GM04503 (cell line): ENCODE results near the gene SPATA33.
A peak's percentile ranks its signal among the peaks of the same experiment; 100 is the strongest.
"Not testable (repeated sequence)": the region's sequence is repeated elsewhere in the genome, so short reads cannot be mapped to it uniquely, and the experiment has no call there.

Experiments used
- DNase-seq: peaks from one replicate; pipeline ENCODE4 v3.0.0-alpha.2; 2012; ENCODE audit warnings: low read depth

Gene SPATA33

DNA sequence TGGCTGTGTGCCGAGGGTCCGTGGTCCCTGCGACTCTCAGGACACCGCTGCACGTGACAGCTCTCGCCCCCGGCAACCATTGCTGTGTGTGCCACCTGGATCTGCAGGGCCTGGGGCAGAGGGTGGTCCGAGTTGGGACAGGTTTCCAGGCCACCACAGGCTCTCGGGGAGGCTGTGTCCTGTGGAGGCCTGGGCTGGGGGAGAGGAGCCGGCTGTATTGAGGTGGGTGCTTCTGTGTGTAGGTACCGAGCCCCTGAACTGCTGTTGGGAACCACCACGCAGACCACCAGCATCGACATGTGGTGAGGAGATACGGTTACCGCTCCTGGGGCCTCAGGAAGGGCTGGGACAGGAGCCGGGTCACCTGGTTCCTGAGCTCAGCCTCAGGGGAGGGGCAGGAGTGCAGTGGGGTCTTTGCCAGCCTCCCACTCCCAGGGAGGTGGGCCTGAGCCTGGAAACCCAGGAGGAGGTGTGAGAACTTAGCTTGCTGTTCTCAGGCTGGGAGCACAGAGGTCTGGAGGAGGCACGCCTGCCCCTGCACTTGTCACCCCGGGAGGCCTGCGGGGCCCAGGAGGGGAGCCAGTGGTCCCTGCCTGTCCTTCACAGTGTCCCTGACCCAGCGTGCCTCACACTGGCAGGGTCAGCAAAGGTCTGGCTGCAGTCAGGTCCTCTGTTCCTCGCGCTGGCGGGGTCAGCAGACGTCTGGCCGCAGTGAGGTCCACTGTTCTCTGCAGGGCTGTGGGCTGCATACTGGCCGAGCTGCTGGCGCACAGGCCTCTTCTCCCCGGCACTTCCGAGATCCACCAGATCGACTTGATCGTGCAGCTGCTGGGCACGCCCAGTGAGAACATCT is 36.5 kb downstream of the SPATA33 start:
- DNase-seq = no peak

DNA sequence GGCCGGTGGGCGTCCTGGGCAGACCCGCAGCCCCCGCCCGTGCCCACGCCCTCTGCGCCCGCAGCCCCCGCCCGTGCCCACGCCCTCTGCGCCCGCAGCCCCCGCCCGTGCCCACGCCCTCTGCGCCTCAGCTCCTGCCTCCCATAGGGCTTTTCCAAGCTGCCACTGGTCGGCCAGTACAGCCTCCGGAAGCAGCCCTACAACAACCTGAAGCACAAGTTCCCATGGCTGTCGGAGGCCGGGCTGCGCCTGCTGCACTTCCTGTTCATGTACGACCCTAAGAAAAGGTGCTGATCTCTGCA is 37.1 kb downstream of the SPATA33 start:
- not testable (repeated sequence) for DNase-seq

GRCh38 chr16:89695086-89695874 is 37.6 kb downstream of the SPATA33 start:
- no peak for DNase-seq

DNA sequence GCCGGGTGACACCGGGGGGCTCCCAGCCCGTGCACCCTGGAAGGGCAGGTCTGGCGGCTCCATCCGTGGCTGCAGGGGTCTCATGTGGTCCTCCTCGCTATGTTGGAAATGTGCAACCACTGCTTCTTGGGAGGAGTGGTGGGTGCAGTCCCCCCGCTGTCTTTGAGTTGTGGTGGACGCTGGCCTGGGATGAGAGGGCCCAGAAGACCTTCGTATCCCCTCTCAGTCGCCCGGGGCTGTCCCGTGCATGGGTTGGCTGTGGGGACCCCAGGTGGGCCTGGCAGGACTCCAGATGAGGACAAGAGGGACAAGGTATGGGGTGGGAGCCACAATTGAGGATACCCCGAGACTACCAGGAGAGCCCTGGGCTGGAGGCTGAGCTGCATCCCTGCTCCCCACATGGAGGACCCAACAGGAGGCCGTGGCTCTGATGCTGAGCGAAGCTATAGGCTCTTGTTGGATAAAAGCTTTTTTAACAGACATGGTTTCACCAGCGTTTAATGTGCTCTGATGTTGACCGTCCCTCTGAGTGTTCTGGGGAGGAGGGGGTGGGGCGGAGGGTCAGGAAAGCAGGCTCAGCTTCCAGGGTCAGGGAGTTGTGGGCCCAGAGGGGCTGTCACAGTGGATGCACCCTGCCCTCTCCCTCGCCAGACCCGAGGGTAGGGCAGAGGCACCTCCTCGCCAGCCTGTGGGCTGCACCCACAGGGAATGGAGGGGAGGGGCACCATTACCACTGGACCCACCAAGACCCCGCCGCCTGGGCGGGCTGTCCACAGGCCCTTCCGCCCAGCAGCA is 38.4 kb downstream of the SPATA33 start:
- DNase-seq = no peak

- DNase-seq = no peak
Measured at GRCh38 chr16:89696670-89697128, 39.1 kb downstream of the SPATA33 start.

GRCh38 chr16:89697161-89697615 is 39.6 kb downstream of the SPATA33 start:
- DNase-seq = no peak

DNA sequence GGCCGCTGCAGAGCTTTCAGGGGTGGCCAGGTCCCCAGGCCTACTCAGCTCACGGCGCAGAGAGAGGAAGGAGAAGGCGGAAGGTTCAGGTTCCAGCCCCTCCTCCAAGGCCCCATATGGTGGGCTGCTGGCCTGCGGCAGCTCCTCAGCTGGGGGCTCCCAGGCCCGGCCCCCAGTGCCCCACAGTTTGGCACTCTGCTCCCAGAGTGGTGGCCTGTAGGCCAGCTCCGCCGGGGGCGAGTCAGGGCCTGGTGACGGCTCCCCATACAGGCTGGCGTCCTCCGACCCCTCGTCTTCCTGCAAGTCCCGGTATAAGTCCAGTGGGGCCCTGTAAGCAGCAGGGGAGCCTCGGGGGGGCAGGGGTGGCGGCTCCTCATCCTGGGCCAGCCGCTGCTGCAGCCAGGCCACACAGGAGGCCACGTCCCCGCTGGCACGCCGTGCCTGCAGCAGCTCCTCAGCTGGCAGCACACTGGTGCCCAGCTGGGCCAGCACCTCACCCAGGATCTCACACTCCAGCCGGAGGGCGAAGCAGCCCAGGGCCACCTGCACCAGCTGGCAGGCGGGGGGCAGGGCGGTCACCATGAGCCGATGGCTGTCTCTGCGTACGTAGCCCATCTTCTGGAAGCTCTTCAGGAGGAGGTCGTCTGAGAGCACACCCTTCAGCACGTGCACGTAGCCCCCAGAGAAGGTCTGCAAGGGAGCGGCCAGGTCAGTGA is 40.1 kb downstream of the SPATA33 start:
- no peak for DNase-seq

DNA sequence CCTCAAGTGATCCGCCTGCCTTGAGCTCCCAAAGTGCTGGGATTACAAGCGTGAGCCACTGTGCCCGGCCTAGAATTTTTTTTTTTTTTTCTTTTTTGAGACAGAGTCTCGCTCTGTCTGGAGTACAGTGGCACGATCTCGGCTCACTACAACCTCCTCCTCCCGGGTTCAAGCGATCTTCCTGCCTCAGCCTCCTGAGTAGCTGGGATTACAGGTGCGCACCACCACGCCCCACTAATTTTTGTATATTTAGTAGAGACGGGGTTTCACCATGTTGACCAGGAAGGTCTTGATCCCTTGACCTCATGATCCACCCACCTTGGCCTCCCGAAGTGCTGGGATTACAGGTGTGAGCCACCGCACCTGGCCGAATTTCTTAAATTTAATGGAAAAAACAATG is 41.1 kb downstream of the SPATA33 start:
- DNase-seq = not testable (repeated sequence)

GRCh38 chr16:89699629-89700099 is 42.0 kb downstream of the SPATA33 start:
- not testable (repeated sequence) for DNase-seq

- peak; percentile 62 for DNase-seq
Measured at GRCh38 chr16:89700100-89700648, 42.5 kb downstream of the SPATA33 start.

DNA sequence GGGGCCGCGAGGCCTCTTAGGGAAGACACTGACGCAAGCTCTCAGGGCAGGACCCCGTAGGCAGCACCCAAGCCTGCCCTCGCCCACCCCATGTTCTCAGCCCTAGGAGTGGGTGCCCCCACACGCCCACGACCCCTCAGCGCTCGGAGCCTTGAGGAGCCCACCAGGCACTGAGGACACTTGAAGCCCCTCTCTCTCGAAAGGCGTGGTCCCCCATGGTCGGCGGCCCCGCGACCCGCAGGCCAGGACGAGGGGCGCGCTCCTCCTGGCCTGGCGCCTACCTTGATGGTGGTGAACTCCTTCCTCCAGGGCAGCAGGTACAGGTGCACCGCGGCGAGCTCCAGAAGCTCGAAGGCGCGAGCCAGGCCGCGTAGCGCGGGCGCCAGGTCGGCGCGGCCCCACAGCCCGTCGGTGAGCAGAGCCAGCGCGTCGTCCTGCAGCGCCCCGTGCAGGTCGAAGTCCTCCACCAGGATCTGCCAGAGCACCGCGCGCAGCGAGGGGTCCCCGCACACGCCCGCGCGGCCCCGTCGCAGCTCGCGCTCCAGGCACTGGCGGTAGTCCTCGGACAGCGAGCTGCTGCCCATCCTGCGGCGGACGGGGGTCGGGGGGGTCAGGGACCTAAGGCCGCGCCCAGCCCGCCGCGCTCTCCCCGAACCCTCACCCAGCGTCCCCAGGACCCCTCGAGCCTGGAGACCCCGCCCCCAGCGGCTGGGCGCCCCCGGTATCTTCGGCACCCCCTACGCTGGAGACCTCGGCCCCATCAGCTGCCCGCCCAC is 43.2 kb downstream of the SPATA33 start:
- DNase-seq = no peak

- DNase-seq = no peak
Measured at GRCh38 chr16:89701425-89702406, 44.1 kb downstream of the SPATA33 start, which contains the start of gene SPATA2L. SPATA2L (minus strand) TSS chr16:89701705; CDS start chr16:89701232, 473 bp downstream.

DNA sequence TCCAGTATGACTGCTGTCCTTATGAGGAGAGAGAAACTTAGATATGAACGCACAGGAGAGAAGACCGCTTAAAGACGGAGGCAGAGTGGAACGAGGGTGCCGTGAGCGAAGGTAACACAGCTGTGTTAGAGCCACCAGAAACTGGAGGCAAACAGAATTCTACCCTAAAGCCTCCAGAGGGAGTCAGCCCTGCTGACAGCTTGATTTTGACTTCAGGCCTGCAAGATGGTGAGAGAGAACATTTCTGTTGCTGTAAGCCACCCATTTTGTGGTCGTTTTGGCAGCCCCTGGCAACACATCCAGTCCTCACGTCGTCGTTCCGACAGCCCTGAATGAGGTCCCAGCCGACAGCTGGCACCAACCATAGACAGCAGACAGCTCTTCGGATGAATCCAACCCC is 46.6 kb downstream of the SPATA33 start:
- DNase-seq = no peak

- no peak for DNase-seq
Measured at GRCh38 chr16:89705006-89705405, 47.4 kb downstream of the SPATA33 start.

- DNase-seq = no peak
Measured at GRCh38 chr16:89706518-89707260, 49.1 kb downstream of the SPATA33 start.

- no peak for DNase-seq
Measured at GRCh38 chr16:89707695-89708094, 50.1 kb downstream of the SPATA33 start.

GRCh38 chr16:89708481-89708931 is 50.9 kb downstream of the SPATA33 start:
- no peak for DNase-seq

- DNase-seq = no peak
Measured at GRCh38 chr16:89709166-89709565, 51.5 kb downstream of the SPATA33 start.
